ENCODE data around the gene ZNF548.

ZNF548 gene

GRCh38 chr19:57377498-57378146, 12.0 kb upstream of the ZNF548 start:
- ATAC-seq = no peak
- TF ChIP-seq BACH2 (CRISPR knock-in tag; IDR thresholded peaks at IDR 0.05; ENCODE audit: borderline replicate concordance) (no peak), TCF4 (CRISPR knock-in tag; IDR thresholded peaks at IDR 0.05; ENCODE audit: borderline replicate concordance) (no peak), SNAI2 (CRISPR knock-in tag; IDR thresholded peaks at IDR 0.05) (no peak), ZNF8 (CRISPR knock-in tag; IDR thresholded peaks at IDR 0.05) (no peak), ZNF565 (CRISPR knock-in tag; conservative IDR thresholded peaks at IDR 0.05; ENCODE audit: low read depth) (no peak), CSRNP3 (CRISPR knock-in tag; IDR thresholded peaks at IDR 0.05) (no peak), ZFP30 (CRISPR knock-in tag; IDR thresholded peaks at IDR 0.05) (no peak), TSHZ2 (CRISPR knock-in tag; IDR thresholded peaks at IDR 0.05) (no peak), TOX (CRISPR knock-in tag; IDR thresholded peaks at IDR 0.05; ENCODE audit: borderline replicate concordance) (no peak), OSR1 (CRISPR knock-in tag; IDR thresholded peaks at IDR 0.05) (no peak), RARB (CRISPR knock-in tag; IDR thresholded peaks at IDR 0.05) (no peak), ESRRG (CRISPR knock-in tag; IDR thresholded peaks at IDR 0.05) (no peak), CREB5 (CRISPR knock-in tag; IDR thresholded peaks at IDR 0.05; ENCODE audit: low read depth) (no peak)

GRCh38 chr19:57380923-57381322, 8.7 kb upstream of the ZNF548 start:
- TF ChIP-seq BACH2 (CRISPR knock-in tag; IDR thresholded peaks at IDR 0.05; ENCODE audit: borderline replicate concordance) (no peak), POU6F1 (CRISPR knock-in tag; IDR thresholded peaks at IDR 0.05; ENCODE audit: borderline replicate concordance, low read depth) (no peak), TOX (CRISPR knock-in tag; IDR thresholded peaks at IDR 0.05; ENCODE audit: borderline replicate concordance) (no peak), ZNF70 (CRISPR knock-in tag; IDR thresholded peaks at IDR 0.05) (no peak), ZC3H10 (CRISPR knock-in tag; IDR thresholded peaks at IDR 0.05) (no peak), OSR1 (CRISPR knock-in tag; IDR thresholded peaks at IDR 0.05) (no peak), TCF4 (CRISPR knock-in tag; IDR thresholded peaks at IDR 0.05; ENCODE audit: borderline replicate concordance) (no peak), ZFP3 (CRISPR knock-in tag; IDR thresholded peaks at IDR 0.05) (no peak), ISL1 (CRISPR knock-in tag; IDR thresholded peaks at IDR 0.05) (no peak), ZNF565 (CRISPR knock-in tag; conservative IDR thresholded peaks at IDR 0.05; ENCODE audit: low read depth) (no peak), CSRNP3 (CRISPR knock-in tag; IDR thresholded peaks at IDR 0.05) (no peak), ARNTL (CRISPR knock-in tag; IDR thresholded peaks at IDR 0.05; ENCODE audit: borderline replicate concordance, low read depth) (no peak), GLIS3 (CRISPR knock-in tag; IDR thresholded peaks at IDR 0.05) (no peak), CREB5 (CRISPR knock-in tag; IDR thresholded peaks at IDR 0.05; ENCODE audit: low read depth) (no peak), ESRRG (CRISPR knock-in tag; IDR thresholded peaks at IDR 0.05) (no peak), ZNF8 (CRISPR knock-in tag; IDR thresholded peaks at IDR 0.05) (no peak)
- ATAC-seq = no peak
